ENCODE measurements around the gene CYB5R3.
A peak's percentile ranks its signal among the peaks of the same experiment; 100 is the strongest.

The CYB5R3 gene

DNA sequence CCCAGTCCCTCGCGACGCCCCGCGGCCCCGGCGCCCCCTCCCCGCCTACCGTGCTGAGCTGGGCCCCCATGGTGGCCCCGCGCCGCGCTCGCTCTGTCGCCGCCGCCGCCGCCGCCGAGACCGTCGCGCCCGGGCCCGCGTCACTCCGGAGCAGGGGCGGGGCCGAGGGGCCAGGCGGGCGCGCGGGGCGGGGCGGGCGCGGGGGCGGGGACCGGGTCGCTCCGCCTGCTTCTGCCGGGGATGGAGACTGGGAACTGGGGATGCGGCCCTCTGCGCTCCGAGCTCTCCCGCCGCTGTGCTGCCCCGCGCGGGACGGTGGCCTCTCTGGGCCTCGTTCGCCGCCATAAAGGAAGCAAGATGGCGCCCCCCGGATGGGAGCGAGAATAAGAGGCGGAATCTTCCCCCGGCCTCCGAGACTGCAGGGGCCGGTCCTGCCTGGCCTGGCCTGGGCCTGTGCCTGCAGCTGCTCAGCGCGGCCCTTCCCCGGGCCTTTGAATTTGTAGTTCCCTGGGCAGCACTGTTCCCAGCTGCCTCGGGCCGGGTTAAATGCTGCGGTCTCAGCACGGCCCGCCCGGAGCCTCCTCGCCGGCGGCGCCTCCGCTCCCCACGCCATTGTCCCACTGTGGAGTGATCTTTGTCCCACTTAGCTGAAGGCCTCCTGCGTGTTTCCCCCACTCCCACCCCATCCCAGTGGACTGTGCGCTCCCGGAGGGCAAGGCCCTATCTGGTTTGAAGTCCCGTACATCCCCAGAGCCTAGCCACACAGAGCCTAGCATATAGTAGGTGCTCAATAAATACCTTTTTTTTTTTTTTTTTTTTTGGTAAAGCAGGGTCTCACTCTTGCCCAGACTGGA, at the start of gene CYB5R3:
CYB5R3 (minus strand) TSS at position 147 of the 854 bp plus-strand sequence; CDS start at position 70, 77 bp downstream.
- peak; percentile 65 for DNase-seq (ENCODE audit: low spot score)

DNA sequence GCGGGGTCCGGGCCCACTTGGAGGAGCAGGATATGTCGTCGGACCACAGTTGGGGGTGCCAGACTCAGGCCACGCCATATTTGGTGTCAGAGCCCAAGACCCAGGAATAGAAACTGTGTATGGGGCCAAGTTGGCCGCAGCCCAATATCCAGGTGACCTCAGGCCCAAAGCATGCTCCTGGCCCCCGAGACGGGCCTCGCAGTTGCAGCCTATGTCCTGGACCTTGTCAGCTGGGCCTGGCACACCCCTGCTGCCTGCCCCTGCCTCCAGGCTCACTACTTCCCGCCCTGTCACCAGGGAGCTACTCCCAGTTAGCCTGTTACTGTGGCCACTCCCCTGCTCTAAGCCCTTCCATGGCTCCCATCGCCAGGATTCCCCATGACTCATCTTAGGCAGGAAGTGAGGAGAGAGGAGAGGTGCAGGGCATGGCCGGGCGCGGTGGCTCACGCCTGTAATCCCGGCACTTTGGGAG, 48.4 kb upstream of the CYB5R3 start:
- no peak for DNase-seq (ENCODE audit: low spot score)

DNA sequence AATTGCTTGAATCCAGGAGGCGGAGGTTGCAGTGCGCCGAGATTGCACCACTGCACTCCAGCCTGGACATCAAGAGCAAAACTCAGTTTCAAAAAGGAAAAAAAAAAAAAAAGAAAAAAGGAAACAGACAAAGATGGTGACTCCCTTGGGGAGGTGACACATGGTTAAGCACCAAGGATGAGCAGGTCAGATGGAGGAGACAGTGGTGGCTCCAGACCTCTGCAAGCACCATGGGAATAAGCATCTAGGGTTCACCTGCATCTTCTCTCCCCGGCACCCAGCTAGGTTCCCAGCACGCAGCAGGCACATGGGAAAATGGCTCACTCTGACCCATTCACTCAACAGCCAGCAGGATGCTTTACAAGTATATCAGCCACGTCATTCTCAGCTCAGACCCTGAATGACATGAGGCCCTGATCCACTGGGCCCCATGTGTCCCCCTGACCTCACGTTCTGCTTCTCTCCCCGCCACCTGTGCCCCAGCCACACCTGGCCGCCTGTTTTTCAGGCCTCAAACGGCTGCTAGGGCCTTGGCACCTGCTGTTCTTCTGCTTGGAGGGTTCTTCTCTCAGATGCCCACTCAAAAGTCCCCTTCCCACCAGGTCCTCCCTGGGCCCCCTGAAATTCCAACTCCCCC, 47.3 kb upstream of the CYB5R3 start:
- peak; percentile 41 for DNase-seq (ENCODE audit: low spot score)

DNA sequence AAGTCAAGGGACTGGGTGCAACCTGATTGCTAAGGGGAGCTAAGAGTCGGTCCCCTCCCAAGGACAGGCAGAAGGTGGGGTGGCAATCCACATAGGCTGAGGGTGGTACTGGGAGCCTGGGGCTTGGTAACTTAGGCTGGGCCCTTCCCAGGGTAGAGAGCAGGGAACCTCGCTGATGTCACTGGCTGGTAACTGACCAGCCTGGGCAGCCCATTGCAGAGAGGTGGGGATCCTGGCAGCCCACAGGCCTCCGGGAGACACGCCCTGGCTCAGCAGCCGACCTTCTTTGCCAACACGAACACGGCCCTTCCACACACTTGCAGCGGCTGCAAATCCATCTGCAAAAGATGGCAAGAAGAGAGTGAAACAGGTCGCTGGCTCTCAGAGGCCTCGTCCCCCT, 46.1 kb upstream of the CYB5R3 start:
- DNase-seq (ENCODE audit: low spot score), result no peak

DNA sequence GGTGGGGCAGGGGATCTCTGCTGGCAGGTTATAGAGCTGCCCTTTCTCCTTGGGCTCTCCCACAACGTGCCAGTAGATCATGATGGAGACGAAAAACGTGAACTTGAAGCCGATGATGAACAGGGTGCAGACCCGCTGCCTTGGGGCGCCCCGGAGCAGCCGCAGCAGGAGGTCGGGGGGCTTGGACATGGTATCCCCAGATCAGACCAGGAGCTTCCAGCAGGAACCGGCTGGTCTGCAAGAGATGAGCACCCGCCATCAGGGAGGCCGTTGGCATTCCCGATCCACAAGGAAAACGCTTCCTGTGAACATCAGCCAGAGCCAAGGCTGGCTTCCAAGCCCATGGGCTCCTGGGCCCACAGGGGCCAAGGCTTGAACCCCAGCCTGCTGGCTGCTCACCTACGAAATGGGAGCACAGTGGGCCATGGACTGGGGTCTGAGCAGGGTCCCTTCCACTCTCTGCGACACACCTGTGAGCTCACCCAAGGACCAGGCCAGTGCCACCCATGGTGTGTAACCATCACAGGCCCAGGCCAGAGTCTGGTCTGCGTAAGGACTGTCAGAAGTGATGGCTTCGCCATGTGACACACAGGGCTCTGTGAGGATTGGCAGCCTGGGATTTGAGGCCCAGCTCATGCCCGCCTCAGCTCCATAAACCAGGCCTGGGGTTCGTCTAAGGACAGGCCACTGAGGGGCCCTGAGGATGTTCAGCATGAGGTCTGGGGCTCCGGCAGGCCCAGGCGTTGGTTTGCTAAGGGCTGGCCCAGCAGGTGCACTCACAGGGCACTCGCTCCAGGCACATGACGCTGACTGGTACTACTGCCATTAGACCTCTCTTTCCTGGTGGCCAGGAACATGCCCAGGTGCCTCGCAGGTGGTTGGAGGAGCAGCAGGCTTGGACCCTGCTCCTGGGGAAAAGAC, 44.8 kb upstream of the CYB5R3 start:
- DNase-seq (ENCODE audit: low spot score), result no peak

DNA sequence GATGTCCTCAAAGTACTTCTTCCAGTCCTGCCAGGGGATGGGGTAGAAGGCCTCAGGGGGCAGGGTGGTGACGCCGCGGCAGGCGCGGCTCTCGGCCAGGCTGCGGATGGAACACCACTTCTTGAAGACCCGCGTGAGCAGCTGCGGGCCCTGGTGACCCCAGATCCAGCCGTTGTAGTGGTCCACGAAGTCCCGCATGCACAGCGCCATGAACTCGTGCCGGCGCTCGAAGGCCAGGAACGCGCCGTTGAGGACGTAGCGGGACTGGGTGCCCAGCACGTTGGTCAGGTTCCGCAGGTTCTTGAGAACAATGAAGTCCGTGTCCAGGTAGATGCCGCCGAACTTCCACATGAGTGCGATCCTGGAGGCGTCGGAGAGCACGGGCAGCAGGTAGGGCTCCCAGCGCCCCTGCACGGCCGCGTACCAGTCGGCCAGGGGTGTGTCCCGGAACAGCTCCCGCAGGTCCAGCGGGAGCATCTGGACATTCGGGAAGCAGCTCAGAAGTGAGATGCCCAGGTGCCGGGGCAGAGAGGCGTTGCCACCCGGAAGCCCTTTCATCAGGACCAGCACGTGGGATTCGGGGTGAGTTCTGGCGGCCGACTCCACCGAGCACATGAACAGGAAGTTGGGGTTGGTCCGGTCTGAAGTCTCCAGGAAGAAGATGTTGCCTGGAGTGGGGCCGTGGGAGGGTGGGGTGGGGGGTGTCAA, 44.0 kb upstream of the CYB5R3 start:
- no peak for DNase-seq (ENCODE audit: low spot score)

DNA sequence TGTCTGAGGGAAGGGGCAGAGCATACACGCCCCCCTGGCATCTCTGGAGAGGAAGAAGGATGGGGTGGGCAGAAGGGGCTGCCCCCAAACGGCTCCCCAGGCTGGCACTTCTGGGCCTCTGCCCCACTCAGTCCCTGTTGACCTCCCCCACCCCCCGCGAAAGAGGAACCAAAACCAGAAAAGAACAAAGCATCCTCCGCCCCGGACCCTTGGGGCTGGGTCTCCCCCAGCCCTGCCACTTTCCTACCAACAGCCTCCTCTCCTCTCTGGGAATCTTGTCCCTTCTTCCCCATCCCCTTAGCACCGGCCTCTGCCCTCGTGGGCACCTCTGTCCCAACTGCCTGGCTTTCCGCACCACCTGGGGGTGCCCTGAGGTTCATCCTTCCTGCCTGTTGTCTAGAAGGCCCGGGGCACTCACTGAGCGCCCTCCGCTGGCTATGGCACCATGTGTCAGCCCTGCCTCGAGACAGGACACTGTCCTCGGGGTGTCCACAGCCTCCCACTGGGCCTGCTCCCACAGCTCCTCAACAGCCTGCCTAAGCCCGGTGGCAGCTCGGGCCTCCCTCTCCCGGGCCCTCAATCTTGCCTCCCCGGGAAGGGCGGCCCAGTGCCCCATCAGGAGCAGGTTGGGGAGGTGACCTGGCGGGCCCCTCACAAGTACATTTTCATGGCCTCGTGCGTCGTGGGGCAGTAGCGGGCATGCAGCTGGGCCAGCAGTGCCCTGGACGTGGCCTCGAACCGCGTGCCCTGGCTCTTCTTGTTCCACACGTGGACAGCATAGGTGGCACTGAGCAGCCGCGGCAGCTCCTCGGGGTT, 43.3 kb upstream of the CYB5R3 start:
- peak; percentile 44 for DNase-seq (ENCODE audit: low spot score)

DNA sequence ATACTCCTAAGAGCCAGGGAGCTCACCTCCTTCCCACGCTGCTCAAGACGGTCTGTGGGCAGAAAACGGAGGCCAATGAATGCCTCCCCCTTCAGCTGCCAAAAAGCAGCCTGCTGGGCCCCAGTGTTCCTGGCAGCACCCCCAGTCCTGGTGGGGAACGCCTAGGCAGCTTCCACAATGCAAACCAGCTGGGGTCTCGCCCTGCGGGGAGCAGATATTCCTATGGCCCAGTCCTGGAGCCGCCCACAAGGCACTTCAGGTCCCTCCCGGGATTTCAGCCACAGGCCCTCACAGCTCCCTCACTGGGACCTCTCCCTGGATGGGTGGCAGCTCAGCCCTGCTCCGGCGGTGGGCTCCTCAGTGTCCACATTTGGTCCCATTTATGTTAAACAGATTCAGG, 42.2 kb upstream of the CYB5R3 start:
- no peak for DNase-seq (ENCODE audit: low spot score)

DNA sequence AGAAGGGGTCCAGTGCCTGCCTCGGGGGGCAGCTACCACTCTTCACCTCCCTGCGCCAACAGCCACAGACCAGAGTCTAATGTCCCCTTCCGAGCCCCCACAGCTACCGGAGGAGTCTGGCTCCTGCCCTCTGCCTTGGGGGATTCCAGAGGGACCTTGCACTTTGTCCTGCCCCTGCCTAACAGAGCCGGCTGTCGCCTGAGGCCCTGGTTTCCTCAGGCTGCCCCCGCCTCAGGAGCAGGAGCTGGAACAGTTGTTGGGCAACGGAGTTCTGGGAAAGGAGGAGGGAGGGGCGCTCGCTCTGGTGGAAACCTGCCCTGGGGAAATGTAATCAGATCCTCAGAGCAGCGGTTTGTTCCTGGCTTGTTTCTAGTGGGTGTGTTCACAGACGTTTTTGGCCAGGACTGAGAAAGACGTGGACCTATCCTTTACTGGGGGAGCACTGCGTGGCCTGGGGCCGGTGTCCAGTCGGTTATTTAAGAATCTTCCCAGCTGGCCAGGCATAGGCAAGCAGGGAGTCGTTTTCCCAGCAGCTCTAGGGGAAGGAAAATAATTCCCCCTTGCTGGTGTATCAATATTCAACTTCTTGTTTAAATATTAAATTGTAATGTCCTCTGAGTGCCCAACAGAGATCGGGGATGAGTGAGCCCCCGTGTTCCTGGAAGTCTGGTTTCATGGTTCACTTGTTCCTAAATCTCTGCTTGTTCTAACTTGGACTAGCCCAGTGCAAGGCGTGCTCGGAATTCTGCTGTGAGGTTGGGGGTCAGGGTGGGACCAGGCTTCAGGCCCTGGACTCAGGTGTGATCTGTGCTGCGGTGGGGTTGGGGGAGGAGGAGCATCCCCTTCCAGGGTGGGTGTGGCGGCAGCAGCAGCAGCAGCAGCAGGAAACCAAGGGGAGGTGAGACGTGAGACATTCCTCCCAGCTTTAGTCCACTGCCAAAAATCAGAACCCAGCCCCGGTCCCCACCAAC, 39.3 kb upstream of the CYB5R3 start:
- no peak for DNase-seq (ENCODE audit: low spot score)

DNA sequence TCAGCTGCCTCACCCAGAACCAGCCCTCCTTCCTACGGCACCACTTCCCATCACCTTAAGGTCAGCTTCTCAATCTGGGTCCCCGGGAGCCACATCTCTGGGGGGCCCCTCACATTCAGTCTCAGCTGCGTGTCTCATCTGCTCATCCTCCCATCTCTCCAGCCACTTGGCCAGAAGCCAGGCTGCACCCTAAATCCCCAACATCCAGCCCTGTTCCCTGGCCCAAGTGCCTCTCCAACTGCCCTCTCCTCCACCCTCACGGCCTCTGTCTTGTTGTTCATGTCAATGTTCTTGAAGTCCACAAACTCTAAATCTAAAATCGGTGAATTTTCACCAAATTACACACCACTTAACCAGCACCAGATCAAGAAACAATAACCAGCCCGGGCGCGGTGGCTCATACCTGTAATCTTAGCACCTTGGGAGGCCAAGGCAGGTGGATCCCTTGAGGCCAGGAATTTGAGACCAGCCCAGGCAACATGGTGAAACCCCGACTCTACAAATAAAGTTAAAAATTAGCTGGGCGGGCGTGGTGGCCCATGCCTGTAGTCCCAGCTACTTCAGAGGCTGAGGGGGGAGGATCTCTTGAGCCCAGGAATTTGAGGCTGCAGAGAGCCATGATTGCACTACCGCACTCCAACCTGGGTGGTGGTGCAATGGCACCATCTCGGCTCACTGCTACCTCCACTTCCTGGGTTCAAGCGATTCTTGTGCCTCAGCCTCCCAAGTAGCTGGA, 37.7 kb upstream of the CYB5R3 start:
- DNase-seq (ENCODE audit: low spot score), result no peak

DNA sequence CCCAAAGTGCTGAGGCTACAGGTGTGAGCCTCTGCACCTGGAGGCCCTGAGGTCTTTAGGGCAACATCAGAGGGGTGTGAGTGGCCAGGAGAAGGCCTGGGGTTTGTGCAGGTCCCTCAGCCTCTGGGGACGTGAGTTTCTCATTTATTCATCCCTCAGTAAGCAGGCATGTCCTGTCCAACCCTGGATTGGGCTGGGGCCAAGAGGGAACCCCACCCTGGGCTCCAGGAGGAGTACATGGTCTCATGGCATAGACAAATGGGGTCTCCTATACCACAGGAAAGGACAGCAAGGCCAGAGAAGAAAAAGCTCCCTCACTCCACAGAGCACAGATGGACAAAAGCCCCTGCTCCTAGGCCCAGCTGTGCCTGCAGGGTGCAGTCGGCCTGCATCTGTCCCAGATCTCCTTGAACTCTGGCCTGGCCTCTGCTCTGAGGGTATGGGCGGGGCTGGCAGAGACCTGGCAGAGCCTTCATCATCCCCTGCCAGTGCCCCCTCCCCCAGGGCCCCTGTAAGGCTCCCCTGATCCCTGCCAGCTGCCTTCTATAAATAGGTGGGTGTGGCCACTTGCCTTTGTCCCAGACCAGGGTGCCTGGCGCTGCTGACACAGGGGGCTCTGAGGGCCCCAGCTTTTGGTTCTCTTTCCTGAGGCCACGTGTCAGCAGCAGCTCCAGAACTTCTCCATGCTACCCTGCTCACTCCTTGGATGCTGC, 36.9 kb upstream of the CYB5R3 start:
- DNase-seq (ENCODE audit: low spot score), result no peak

DNA sequence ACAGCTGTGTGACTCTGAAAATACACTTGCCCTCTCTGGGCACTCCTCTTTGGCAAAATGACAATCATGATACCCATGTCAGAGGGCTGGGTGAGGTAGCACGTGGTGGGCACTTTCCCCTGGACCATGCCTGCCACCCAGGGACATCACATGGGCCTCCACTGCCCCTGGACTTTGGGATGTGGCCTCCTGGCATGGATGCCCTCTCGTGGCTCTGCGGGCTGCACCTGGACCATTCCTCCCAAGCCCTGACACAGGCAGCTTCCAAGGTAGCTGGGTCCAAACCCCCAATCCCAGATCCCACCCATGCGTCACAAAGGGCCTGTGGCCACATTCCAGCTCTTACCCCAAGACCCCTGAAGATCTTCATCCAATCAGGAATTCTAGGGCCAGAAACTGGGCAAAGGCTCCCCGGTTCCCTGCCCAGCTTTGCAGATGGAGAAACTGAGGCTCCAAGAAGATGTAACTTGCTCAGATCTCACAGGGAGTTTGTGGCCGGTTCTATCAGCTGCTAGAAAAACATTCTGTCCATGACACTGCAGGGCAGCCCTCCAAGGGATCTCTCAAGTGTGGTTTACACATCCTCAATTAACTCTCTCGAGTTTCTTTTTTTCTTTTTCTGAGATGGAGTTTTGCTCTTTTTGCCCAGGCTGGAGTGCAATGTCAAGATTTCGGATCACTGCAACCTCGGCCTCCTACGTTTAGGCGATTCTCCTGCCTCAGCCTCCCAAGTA, 35.4 kb upstream of the CYB5R3 start:
- no peak for DNase-seq (ENCODE audit: low spot score)

DNA sequence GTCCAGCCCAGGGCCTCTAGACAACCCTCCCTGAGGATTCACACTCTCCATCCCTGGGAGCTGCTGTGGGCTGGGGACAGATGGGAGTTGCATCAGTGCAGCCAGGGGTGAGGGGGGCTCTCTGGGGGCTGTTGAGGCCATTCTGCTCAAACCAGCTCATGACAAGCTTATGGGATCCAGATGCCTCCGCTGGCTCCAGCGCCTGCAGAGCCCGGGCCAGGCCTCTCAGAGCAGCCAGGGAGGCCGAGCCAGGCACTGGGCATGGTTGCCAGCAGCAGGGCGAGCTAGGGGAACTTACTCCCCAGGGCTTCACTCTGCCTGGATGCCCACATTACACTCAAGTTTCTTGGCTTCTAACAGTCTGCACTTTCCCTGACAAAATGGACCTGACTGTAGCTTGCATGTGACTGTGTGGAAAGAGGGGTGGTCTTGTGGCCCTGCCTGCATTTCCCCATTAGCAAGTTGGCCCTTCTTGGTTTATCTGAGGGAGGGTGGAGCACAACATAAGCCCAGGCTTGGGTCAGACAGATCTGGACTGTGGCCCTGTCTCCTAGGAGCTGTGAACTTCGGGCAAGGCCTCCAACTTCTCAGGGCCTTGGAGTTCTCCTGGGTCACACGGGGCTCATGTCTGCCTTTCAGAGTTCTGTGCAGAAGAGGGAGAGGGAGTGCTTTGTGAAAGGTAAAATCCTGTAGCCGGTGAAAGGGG, 34.5 kb upstream of the CYB5R3 start:
- no peak for DNase-seq (ENCODE audit: low spot score)

DNA sequence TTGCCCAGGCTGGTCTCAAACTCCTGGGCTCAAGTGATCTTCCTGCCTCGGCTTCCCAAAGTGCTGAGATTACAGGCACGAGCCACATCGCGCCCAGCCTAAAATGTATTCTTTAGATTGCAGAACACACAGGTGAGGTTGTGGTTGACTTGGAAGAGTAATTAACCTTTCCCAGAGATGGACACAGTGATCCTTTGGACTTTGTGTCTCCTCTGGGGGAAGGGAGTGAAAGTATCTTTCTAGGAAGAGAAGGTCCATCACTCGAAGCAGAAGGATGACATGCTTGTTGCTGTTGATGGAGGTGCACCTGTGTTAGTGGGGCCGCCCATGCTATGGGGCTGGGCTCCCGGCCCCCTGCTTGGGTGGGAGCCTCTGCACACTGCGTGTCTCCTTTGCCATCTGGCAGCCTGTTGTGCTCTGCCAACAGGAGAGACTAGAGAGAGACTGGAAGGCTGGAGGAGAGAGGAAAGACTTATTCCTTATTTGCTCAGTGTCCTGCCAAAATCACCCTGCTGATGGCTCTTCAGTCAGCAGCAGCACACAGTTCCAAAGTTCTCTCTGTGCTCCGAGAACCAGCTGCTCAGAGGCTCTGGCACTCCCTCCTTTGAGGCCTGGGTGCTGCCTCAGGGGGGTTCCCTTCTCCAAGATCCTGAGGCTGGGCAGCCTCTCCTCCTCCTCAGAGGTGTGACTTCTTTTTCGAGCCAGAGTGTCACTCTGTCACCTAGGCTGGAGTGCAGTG, 33.1 kb upstream of the CYB5R3 start:
- DNase-seq (ENCODE audit: low spot score), result no peak

DNA sequence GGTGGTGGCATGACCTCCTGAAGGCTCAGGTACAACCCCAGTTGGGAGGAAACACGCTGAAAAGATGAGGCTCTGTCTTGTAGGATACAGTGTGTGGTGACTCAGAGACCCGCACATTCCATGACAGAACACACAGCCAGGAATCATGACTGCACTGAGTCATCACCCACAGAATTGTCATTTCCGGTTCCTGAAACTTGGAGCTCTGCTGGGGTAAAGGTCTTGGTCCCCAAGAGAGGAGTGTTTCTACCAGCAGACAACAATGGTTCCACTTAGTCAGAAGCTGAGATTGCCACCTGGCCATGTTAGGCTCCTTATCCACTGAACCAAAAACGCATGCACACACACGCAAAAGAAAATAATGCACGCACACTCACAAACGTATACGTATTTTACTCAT, 31.5 kb upstream of the CYB5R3 start:
- no peak for DNase-seq (ENCODE audit: low spot score)

DNA sequence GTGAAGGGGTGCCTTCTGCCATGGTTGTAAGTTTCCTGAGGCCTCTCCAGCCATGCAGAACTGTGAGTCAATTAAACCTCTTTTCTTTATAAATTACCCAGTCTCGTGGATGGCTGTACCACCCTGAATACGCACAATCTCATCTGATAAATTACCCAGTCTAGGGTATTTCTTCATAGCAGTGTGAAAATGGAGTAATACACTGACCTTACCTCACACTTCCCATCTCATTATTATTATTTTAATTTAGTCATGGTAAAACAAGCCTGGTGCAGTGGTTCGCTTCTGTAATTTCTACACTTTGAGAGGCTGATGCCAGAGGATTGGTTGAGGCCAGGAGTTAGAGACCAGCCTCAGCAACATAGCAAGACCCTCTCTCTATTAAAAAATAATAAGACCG, 30.5 kb upstream of the CYB5R3 start:
- DNase-seq (ENCODE audit: low spot score), result no peak

Data from NAMALWA (cell line).